ENCODE measurements around the gene CDC42EP1.
"Not testable (repeated sequence)": the region's sequence is repeated elsewhere in the genome, so short reads cannot be mapped to it uniquely, and the experiment has no call there.

Gene CDC42EP1

GRCh38 chr22:37601540-37602442, 41.5 kb downstream of the CDC42EP1 start:
- DNase-seq (ENCODE audit: low read depth): peak; percentile 50
- TF ChIP-seq, protein P1, sequence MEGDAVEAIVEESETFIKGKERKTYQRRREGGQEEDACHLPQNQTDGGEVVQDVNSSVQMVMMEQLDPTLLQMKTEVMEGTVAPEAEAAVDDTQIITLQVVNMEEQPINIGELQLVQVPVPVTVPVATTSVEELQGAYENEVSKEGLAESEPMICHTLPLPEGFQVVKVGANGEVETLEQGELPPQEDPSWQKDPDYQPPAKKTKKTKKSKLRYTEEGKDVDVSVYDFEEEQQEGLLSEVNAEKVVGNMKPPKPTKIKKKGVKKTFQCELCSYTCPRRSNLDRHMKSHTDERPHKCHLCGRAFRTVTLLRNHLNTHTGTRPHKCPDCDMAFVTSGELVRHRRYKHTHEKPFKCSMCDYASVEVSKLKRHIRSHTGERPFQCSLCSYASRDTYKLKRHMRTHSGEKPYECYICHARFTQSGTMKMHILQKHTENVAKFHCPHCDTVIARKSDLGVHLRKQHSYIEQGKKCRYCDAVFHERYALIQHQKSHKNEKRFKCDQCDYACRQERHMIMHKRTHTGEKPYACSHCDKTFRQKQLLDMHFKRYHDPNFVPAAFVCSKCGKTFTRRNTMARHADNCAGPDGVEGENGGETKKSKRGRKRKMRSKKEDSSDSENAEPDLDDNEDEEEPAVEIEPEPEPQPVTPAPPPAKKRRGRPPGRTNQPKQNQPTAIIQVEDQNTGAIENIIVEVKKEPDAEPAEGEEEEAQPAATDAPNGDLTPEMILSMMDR (IDR thresholded peaks at IDR 0.05; ENCODE audit: low read length, missing control alignments): no peak
- H3K4me3 ChIP-seq (replicated peaks; ENCODE audit: low read depth, low read length): no peak overlapping the region

DNA sequence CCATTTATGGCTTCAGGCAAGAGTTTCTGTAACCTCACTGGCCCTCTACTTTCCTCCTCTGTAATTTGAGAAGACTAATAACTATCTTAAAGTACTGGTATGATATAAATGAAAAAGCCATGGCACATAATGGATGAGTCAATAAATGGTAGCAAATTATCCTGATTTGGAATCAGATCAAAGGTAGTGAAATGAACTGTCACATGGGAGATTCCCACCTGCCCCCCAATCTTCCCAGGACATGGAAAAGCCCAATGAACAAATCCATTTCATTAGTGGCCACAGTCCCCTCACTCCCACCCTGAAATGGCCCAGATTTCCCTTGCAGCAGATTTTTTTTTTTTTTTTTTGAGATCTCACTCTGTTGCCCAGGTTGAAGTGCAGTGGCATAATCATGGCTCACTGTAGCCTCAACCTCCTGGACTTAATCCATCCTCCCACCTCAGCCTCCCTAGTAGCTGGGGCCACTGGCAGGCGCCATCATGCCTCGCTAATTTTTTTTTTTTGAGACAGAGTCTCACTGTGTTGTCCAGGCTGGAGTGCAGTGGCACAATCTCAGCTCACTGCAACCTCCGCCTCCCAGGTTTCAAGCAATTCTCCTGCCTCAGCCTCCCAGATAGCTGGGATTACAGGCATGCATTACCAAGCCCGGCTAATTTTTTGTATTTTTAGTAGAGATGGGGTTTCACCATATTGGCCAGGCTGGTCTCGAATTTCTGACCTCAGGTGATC, 42.4 kb downstream of the CDC42EP1 start:
- not testable (repeated sequence) for H3K4me3 ChIP-seq (replicated peaks; ENCODE audit: low read depth, low read length); DNase-seq (ENCODE audit: low read depth)

GRCh38 chr22:37604074-37604473, 43.8 kb downstream of the CDC42EP1 start:
- TF ChIP-seq, protein P1 (IDR thresholded peaks at IDR 0.05; ENCODE audit: low read length, missing control alignments): no peak
- H3K4me3 ChIP-seq (replicated peaks; ENCODE audit: low read depth, low read length): no peak overlapping the region
- no peak for DNase-seq (ENCODE audit: low read depth)

- TF ChIP-seq, protein P1 (IDR thresholded peaks at IDR 0.05; ENCODE audit: low read length, missing control alignments): no peak
- no peak overlapping the region for H3K4me3 ChIP-seq (replicated peaks; ENCODE audit: low read depth, low read length)
- DNase-seq (ENCODE audit: low read depth): no peak
Measured at GRCh38 chr22:37604875-37605274, 44.6 kb downstream of the CDC42EP1 start.

GRCh38 chr22:37607010-37607934, 47.0 kb downstream of the CDC42EP1 start:
- peak overlapping the region; percentile 44 for H3K4me3 ChIP-seq (replicated peaks; ENCODE audit: low read depth, low read length)
- DNase-seq (ENCODE audit: low read depth): peak; percentile 58
- TF ChIP-seq, protein P1 (IDR thresholded peaks at IDR 0.05; ENCODE audit: low read length, missing control alignments): peak; percentile 97

DNA sequence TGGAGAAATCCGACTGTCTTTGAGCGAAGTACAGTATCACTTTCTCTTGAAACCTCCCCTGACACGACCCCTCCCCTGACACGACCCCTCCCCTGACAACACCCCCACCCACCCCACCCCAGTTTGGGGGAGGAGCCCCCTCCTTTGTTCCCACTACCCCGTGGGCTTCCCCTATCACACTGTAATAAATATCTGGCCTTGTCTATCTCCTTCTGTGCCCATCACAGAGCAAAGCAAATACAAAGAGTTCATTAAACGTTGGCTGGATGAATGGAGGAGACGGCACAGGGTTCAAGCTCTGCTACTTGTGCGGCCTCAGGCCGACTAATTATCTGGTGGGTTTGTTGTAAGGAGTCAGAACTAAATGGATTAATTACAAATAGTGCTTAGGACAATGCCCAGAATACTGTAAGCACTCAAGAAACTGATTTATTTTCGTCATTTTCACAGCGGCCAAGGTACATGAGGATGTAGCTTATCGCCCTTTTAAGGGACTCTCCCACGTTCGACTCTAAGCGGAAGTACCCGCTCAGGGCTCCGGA, 47.7 kb downstream of the CDC42EP1 start:
- peak overlapping the region; percentile 88 for H3K4me3 ChIP-seq (replicated peaks; ENCODE audit: low read depth, low read length)
- TF ChIP-seq, protein P1 (IDR thresholded peaks at IDR 0.05; ENCODE audit: low read length, missing control alignments): no peak
- DNase-seq (ENCODE audit: low read depth): no peak

Data from fibroblast of pulmonary artery (primary cell).